Measurements from ENCODE around the gene ARID1B. TPM values are rescaled to one million over a fixed set of nuclear protein-coding genes. Genes with fewer than 3 reads are reported as not detected.

The ARID1B gene
- polyA plus RNA-seq, 1 donor from 2014 or later = 21.9 TPM

DNA sequence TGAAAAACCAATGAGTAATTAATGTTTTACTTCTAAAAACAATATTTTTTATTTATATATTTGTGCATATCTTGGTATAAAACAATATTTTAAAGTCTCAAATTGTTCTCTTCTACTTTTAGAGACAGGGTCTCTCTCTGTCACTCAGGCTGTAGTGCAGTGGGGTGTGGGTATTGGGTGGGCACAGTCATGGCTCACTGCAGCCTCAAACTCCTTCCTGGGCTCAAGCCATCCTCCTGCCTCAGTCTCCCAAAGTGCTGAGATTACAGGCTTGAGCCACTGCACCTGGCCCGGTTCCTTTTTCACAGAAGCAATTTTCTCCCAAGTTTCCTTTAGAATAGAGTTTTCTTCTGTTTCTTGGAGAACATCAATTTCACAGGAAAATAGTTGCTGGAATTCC is 443.3 kb downstream of the ARID1B start:
- H3K4me3 Mint-ChIP-seq = peak overlapping the region; percentile 31 to 90 (median 87)
- H3K9me3 Mint-ChIP-seq = no peaks in the 10 kb centered on the region
- H3K27me3 Mint-ChIP-seq = peaks cover 15% of the 10 kb centered on the region
- H3K27ac Mint-ChIP-seq = peak overlapping the region in 1 of 3 donors; percentile 71
- H3K4me1 Mint-ChIP-seq = peaks cover 19 to 30% (median 28%) of the 10 kb centered on the region in 3 donors
- H3K36me3 Mint-ChIP-seq = peaks cover 2% of the 10 kb centered on the region

DNA sequence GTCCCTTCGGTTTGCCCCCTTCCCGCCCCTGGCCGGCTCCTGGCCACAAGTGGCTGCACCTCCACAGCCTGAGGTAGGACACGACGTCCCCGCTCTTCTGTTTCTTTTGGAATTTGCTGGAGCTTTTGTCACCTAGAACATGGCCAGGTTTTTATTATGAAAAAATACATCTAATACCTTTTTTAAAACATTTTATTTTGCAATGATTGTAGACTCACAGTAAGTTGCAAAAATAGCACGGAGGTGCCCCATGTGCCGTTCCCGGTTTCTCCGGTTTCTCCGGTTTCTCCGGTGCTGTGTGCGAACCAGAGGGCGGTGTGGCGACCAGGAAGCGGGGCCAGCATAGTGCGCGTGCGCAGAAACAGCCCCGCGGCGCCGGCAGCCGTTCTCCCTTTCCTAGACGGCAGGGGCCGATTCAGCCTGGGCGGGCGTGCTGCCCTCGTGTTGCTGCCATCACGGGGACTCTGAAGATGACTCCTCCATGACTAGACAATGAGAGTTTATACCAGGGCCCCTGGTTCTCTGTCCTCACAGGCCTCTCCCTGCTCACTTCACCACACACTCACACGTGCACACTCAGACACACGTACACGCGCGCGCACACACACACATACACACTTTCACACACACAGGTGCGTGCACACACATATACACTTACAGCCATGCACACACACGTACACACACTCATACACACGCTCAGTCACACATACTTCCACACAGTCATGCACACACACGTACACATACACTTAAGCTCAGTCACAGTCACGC is 444.1 kb downstream of the ARID1B start:
- Mint-ChIP-seq H3K36me3 (peaks cover 2% of the 10 kb centered on the region), H3K4me3 (peak overlapping the region; percentile 31 to 90 (median 87)), H3K4me1 (peaks cover 19 to 30% (median 28%) of the 10 kb centered on the region in 3 donors), H3K9me3 (no peaks in the 10 kb centered on the region), H3K27ac (peak overlapping the region; percentile 23 to 71 (median 54)), H3K27me3 (peaks cover 15% of the 10 kb centered on the region)

- Mint-ChIP-seq H3K4me3 (peak overlapping the region; percentile 31 to 88 (median 87)), H3K36me3 (peaks cover 2% of the 10 kb centered on the region), H3K27ac (peak overlapping the region in 2 of 3 donors; percentile 54 to 71), H3K9me3 (no peaks in the 10 kb centered on the region), H3K4me1 (peaks cover 19 to 30% (median 28%) of the 10 kb centered on the region in 3 donors), H3K27me3 (peaks cover 15% of the 10 kb centered on the region)
These were observed 444.6 kb downstream of the ARID1B start for GRCh38 chr6:157221817-157222175.

DNA sequence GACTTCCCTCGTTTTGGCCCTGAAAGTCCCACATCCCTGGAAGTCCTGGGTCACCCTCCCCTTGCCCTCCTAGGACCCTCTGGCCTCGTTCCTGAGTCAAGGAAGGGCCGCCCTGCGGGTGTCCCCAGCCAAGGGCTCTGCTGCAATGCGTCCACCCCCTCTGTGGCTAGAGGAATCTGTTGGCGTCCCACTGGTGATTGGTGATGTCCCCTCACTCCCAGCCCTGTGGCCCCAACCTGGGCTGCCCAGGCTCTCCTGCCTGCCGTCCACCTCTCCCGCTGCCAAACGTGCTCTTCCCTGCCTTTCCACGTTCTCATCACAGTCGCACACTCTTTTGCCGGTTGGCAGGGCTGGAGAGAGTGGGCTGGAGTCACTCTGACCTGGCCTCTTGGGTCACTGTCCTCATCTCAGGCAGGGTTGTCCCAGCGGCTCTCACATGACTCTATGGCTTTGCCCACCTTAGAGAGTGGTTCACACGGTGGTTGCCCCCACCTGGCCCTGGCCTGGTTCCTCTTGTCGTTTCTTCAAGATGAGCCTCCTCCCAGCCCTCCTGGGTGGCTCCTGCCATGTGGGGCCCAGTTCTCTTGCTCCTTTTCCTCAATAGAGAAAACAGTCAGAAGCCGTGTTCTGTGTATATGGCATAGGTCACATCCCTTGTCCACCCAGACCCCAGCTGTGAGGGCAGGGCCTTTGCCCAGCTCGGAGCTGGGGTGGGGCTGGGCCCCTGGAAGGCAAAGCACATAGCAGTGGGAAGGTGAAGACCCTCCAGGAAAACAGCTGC is 445.2 kb downstream of the ARID1B start:
- H3K4me3 Mint-ChIP-seq = peak overlapping the region; percentile 79 to 90 (median 85)
- peaks cover 2% of the 10 kb centered on the region for H3K36me3 Mint-ChIP-seq
- H3K27ac Mint-ChIP-seq = peak overlapping the region; percentile 53 to 70 (median 54)
- no peaks in the 10 kb centered on the region for H3K9me3 Mint-ChIP-seq
- peaks cover 20 to 32% (median 28%) of the 10 kb centered on the region in 3 donors for H3K4me1 Mint-ChIP-seq
- peaks cover 18% of the 10 kb centered on the region for H3K27me3 Mint-ChIP-seq

DNA sequence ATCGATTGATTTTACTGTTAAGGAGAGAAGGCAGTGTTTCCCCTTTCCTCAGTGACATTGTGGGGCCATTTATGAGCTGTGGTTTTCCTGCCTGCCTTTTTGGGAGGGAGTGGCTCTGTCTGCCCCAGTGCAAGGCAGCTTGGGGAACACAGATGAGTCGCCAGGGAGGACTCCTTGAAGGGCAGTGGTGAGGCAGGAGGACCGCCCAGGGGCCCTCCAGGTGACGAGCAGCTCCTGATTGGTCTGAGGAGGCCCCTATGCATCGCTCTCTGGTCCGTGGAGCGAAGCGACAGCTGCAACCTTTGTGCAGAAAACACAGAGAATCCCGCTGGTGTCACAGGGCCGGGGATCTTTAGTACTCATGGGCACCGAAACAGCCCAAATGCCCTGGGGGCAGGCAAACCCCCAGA is 445.8 kb downstream of the ARID1B start:
- H3K27ac Mint-ChIP-seq = peak overlapping the region in 2 of 3 donors; percentile 53 to 70

GRCh38 chr6:157223511-157223910 is 446.3 kb downstream of the ARID1B start:
- H3K9me3 Mint-ChIP-seq = no peaks in the 10 kb centered on the region
- H3K27me3 Mint-ChIP-seq = peaks cover 18% of the 10 kb centered on the region
- H3K36me3 Mint-ChIP-seq = peaks cover 2% of the 10 kb centered on the region
- peak overlapping the region in 2 of 3 donors; percentile 16 to 34 for H3K27ac Mint-ChIP-seq
- peaks cover 24 to 32% (median 28%) of the 10 kb centered on the region in 3 donors for H3K4me1 Mint-ChIP-seq
- H3K4me3 Mint-ChIP-seq = peak overlapping the region; percentile 79 to 90 (median 86)

More for the DNA sequence above, 445.8 kb downstream of the ARID1B start:
- Mint-ChIP-seq H3K36me3 (peaks cover 2% of the 10 kb centered on the region), H3K27me3 (peaks cover 18% of the 10 kb centered on the region), H3K4me1 (peaks cover 24 to 32% (median 28%) of the 10 kb centered on the region in 3 donors), H3K4me3 (peak overlapping the region; percentile 79 to 90 (median 85)), H3K9me3 (no peaks in the 10 kb centered on the region)

- peak overlapping the region; percentile 79 to 90 (median 86) for H3K4me3 Mint-ChIP-seq
- peaks cover 21% of the 10 kb centered on the region for H3K27me3 Mint-ChIP-seq
- H3K27ac Mint-ChIP-seq = peak overlapping the region in 1 of 3 donors; percentile 34
- no peaks in the 10 kb centered on the region for H3K9me3 Mint-ChIP-seq
- peaks cover 27 to 34% (median 31%) of the 10 kb centered on the region in 3 donors for H3K4me1 Mint-ChIP-seq
- H3K36me3 Mint-ChIP-seq = peaks cover 2% of the 10 kb centered on the region
These were observed 447.2 kb downstream of the ARID1B start for GRCh38 chr6:157224178-157224950.

DNA sequence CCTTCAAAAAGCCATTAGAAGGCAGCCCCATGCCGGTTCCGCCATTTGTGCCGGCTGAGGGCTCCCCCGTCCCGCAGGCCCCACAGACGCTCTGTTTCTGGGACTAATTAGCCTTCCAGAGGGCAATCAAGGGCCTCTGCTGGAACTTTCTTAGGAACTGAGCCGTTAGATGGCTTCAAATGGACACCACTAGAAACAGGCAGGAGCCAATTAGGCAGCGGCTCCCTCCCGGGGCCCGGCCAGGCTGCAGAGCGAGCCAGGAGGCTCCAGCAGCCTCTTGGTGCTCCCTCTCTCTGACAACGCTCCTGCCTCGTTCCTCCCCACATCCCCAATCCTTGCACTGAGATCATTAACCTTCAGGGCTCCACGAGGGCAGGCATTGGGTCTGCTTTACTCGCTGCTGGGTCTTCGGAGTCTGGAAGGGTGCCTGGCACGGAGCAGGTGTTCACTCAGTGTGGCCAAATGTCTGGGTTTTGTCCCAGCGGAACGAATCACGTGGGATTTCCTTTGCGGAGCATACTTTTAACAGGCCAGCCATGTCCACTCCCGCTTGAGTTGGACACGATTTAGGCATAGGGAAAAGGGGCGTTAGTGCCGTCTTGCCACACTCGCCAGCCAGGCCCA is 447.9 kb downstream of the ARID1B start:
- no peaks in the 10 kb centered on the region for H3K9me3 Mint-ChIP-seq
- H3K4me1 Mint-ChIP-seq = peaks cover 30 to 38% (median 30%) of the 10 kb centered on the region in 3 donors
- H3K4me3 Mint-ChIP-seq = no peak overlapping the region
- no peak overlapping the region for H3K27ac Mint-ChIP-seq
- H3K36me3 Mint-ChIP-seq = peaks cover 2% of the 10 kb centered on the region
- H3K27me3 Mint-ChIP-seq = peaks cover 21% of the 10 kb centered on the region

- Mint-ChIP-seq H3K4me3 (no peak overlapping the region), H3K27ac (no peak overlapping the region), H3K4me1 (peaks cover 30 to 38% (median 30%) of the 10 kb centered on the region in 3 donors), H3K27me3 (peaks cover 22% of the 10 kb centered on the region), H3K36me3 (peaks cover 2% of the 10 kb centered on the region), H3K9me3 (no peaks in the 10 kb centered on the region)
These were observed 448.4 kb downstream of the ARID1B start for GRCh38 chr6:157225575-157225995.

DNA sequence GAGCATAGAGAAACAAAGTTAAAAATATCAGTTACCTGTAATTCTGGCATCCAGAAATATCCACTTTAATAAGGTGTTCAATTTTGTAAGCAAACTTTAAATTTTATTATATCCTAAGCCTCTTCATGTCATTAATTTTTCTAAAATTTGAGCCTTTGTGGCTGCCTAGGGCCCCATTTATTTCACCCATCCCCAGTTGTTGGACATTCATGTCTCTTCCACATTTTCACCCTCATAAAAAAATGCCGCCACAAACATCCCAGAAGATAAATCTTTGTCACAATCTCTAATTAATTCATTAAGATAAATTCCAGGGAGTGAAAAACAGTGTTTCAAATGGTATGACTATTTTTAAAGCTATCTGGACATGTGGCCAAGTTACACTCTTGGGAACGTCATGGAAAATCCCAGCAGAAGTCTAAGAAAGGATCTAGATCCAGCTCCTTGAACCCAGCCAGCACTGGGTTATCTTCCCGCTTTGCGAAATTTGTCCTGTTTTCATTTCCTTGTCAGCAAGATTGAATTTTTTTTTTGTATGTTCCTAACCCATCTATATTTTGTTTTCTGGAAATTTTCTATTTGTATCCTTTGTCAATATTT is 448.9 kb downstream of the ARID1B start:
- peaks cover 25% of the 10 kb centered on the region for H3K27me3 Mint-ChIP-seq
- no peak overlapping the region for H3K27ac Mint-ChIP-seq
- peaks cover 2% of the 10 kb centered on the region for H3K36me3 Mint-ChIP-seq
- H3K9me3 Mint-ChIP-seq = no peaks in the 10 kb centered on the region
- H3K4me1 Mint-ChIP-seq = peaks cover 26 to 38% (median 30%) of the 10 kb centered on the region in 3 donors
- no peak overlapping the region for H3K4me3 Mint-ChIP-seq

GRCh38 chr6:157226761-157227160 is 449.6 kb downstream of the ARID1B start:
- peaks cover 2% of the 10 kb centered on the region for H3K36me3 Mint-ChIP-seq
- no peaks in the 10 kb centered on the region for H3K9me3 Mint-ChIP-seq
- peaks cover 21 to 33% (median 28%) of the 10 kb centered on the region in 3 donors for H3K4me1 Mint-ChIP-seq
- no peak overlapping the region for H3K4me3 Mint-ChIP-seq
- peaks cover 26% of the 10 kb centered on the region for H3K27me3 Mint-ChIP-seq
- no peak overlapping the region for H3K27ac Mint-ChIP-seq

DNA sequence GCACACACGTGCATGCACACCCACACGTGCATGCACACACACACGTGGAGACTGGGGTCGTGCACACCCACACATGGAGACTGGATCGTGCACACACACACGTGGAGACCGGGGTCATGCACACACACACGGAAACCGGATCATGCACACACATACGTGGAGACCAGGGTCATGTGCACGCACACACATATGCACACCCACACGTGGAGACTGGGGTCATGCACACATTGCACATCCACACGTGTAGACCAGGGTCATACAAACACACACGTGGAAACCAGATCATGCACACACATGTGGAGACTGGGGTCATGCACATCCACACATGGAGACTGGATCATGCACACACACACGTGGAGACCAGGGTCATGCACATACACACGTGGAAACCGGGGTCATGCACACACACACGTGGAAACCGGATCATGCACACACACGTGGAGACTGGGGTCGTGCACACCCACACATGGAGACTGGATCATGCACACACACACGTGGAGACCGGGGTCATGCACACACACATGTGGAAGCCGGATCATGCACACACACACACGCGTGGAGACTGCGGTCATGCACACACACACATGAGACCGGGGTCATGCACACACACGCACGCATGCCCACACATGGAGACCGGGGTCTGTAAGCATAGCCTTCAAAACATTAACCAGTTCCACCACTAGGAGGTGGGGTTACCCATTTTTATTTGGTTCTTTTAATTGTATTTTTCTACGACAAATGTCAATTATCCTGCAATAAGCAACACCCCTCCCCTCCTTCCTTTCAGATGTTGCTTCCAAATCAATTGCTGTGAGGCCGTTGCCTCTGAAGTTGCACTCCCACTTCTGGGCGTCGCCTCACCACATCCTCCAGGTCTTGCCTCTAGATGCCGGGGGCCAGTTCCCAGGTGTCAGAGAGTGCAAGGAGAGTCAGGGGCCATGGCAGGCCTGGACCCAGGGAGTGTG is 450.3 kb downstream of the ARID1B start:
- Mint-ChIP-seq H3K36me3 (peaks cover 2% of the 10 kb centered on the region), H3K27ac (no peak overlapping the region), H3K4me3 (no peak overlapping the region), H3K27me3 (peaks cover 30% of the 10 kb centered on the region), H3K9me3 (no peaks in the 10 kb centered on the region), H3K4me1 (peaks cover 19 to 29% (median 25%) of the 10 kb centered on the region in 3 donors)

Data from IgD-negative memory B cell (primary cell).